Activated CD4-positive, alpha-beta T cell treated with anti-CD3 and anti-CD28 coated beads for 36 hours (primary cell): ENCODE measurements around the gene TMED5. TPM values are rescaled to one million over a fixed set of nuclear protein-coding genes. Genes with fewer than 3 reads are reported as not detected.

Source experiments
- total RNA-seq, 2 experiments: library from RNA; stranded (reverse); gene quantifications; one replicate each; pipeline ENCODE4 v1.2.3, GENCODE V29; 2021

The TMED5 gene
- total RNA-seq, 2 experiments from 2014 or later: 32.6 to 33.0 TPM

Other genes starting within 250 kb of the TMED5 start
- 1 to 10 TPM; 6.1 to 6.5 TPM for gene DIPK1A, start 219.0 kb downstream of the TMED5 start, total RNA-seq
- 10 to 100 TPM; 49.8 to 55.0 TPM for gene MTF2, start 101.1 kb downstream of the TMED5 start, total RNA-seq
- gene CCDC18, start 311 bp upstream of the TMED5 start, total RNA-seq: 10 to 100 TPM; 18.8 to 23.9 TPM
- gene DR1, start 165.5 kb upstream of the TMED5 start, total RNA-seq: 10 to 100 TPM; 84.8 to 95.3 TPM